GM19035 (cell line): ENCODE data around the gene FBXO42.

Experiments used
- ATAC-seq: cut with Tn5 transposase; IDR thresholded peaks from one replicate; pipeline ENCODE4 v1.9.1; 2021; ENCODE audit not compliant: unreplicated experiment

FBXO42 gene

GRCh38 chr1:16351994-16352841 is at the start of gene FBXO42:
FBXO42 (minus strand) TSS chr1:16352480; CDS start chr1:16315418, 37,062 bp downstream.
- peak; percentile 91 for ATAC-seq

DNA sequence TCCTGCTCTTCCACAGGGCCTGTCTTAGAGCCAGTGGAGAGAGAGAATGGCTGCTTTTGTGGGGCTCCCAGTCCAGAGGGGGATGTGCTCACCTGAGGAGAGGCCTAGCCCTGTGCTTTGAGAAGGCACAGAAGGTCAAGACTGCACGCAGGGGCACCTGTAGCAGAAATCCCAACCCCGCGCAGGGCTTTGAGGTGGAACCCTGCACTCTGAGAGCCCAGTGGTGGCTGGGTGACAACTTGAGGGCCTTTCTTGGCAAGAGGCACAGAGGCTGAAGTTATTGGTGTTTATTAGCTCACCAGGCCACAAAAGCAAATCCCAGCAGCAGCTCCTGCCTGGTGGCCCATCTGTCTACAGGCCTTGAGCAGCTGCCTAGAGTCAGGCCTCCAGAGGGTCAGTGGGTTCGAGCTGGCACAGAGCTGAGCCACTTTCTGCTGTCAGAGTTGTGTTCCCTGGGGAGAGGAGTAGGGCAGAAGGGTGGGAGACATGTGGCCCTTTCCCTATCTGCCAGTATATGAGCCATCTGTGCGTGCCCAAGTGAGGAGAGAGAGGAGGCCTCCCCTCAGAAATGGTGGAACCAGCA is 46.2 kb upstream of the FBXO42 start:
- ATAC-seq: no peak

- no peak for ATAC-seq
Measured at GRCh38 chr1:16397120-16397519, 44.8 kb upstream of the FBXO42 start.

DNA sequence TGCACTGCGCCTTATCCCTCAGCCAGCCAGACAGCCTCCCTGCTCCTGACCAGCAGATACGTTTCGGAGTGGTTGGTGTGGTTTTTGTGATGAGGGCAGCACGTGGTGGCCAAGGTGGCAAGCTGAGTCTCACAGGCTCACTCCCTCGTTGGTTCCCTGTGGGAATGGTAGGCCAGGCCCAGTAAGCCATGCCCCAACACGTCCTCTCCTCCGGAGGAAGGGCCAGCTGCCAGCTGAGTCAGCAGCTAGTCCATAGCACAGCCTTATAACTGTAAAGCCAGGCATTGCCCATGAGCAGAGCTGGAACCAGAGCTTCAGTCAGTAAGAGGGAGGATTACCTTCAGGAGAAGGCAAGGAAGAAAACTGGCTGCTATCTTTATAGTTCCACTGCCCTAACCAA is 44.3 kb upstream of the FBXO42 start:
- no peak for ATAC-seq

GRCh38 chr1:16394977-16395376 is 42.7 kb upstream of the FBXO42 start:
- ATAC-seq: no peak

DNA sequence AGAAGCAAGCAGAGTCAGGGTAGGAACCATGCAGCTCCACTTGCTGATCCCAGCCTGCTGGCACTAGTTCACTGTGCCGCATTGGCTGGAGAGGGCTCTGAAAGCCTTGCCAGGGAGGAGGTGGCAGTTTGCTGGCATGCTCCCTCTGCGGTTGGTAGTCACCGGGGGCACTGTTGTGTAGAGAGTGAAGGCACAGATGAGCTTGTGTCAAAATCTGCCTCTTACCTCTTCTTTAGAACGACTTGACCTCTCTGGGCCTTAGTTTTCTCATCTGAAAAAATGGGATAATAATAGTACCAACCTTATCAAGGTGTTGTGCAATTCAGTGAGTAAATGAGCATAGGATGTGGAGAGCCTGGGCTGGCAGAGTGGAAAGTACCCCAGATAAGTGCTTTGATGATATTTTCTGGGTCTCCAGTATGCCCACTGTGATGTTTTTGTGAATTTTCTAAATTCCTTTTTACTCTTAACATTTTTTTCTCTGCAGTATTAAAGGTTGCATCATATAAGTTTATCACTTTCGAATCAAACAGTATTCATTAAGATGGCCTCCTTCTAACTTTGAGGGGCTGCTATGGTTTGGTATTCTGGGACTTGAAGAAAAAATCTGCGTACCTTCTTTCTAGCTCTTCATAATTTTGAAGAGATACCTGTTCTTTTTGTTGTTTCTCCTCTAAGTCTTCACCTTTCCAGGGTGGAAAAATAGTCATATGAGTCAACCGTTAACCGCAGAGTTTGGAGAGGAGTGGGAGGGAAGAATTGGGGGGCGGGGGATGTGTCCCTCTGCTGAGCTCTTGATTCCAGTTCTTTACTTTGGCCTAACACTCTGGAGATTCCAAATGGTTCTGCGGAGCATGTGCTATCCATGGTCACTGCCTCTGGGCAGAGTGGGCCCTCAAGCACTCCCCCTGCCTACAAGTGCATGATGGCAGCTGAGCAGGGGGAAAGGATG is 41.6 kb upstream of the FBXO42 start:
- ATAC-seq: no peak

DNA sequence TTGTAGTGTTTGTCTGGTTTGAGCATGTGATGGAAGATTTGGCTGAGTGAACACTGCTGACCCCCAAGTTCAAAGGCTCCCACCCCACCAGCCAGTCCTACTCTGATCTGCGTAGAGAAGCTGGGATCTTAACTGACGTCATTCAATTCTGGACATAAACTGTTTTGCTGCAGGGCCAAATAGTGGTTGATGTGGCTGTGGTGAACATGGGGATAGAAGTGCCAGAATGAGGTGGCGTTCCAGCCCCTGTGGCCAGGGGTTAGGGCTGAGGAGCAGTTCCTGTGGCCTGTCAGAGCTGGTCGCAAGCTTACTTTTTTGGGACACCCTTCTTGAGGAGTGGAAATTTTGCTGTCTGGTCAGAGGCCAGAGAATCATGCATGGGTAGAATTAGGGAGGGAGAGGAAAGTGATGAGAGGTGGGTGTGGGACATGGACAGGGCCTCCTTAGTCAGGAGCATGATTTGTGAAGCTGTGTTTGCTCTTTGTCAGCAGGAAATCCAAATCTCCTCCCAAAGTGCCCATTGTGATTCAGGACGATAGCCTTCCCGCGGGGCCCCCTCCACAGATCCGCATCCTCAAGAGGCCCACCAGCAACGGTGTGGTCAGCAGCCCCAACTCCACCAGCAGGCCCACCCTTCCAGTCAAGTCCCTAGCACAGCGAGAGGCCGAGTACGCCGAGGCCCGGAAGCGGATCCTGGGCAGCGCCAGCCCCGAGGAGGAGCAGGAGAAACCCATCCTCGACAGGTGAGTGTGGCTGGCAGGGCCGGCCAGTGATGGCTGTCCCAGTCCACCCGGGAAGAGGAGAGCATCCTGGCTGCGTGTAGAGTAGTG is 40.7 kb upstream of the FBXO42 start:
- ATAC-seq: no peak

DNA sequence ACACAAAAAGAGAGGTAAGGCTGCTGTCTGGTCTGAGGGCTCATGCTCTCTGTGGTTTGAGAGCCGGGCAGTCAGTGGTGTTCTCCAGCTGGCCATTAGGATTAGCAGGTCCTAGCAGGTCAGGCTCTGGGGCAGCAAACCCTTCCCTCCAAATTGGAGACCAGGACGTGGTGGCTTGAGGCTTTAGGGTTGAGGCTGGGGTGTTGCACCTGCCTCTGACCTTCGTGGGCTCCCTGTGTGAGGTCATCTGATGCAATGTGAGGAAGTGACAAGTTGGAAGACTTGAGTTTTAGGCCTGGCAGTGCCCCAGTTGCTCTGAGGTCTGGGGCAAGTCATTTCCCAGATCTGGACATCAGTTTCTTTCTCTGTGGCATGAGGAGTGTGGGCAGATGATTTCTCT is 39.1 kb upstream of the FBXO42 start:
- ATAC-seq: no peak

- ATAC-seq: peak; percentile 42
Measured at GRCh38 chr1:16387201-16388188, 35.2 kb upstream of the FBXO42 start.

- no peak for ATAC-seq
Measured at GRCh38 chr1:16386454-16387113, 34.3 kb upstream of the FBXO42 start.

GRCh38 chr1:16385659-16386453 is 33.6 kb upstream of the FBXO42 start:
- no peak for ATAC-seq

- ATAC-seq: no peak
Measured at GRCh38 chr1:16383888-16384287, 31.6 kb upstream of the FBXO42 start.

- ATAC-seq: no peak
Measured at GRCh38 chr1:16380868-16381267, 28.6 kb upstream of the FBXO42 start.

GRCh38 chr1:16378443-16378842 is 26.2 kb upstream of the FBXO42 start:
- ATAC-seq: no peak

- no peak for ATAC-seq
Measured at GRCh38 chr1:16376971-16377370, 24.7 kb upstream of the FBXO42 start.

DNA sequence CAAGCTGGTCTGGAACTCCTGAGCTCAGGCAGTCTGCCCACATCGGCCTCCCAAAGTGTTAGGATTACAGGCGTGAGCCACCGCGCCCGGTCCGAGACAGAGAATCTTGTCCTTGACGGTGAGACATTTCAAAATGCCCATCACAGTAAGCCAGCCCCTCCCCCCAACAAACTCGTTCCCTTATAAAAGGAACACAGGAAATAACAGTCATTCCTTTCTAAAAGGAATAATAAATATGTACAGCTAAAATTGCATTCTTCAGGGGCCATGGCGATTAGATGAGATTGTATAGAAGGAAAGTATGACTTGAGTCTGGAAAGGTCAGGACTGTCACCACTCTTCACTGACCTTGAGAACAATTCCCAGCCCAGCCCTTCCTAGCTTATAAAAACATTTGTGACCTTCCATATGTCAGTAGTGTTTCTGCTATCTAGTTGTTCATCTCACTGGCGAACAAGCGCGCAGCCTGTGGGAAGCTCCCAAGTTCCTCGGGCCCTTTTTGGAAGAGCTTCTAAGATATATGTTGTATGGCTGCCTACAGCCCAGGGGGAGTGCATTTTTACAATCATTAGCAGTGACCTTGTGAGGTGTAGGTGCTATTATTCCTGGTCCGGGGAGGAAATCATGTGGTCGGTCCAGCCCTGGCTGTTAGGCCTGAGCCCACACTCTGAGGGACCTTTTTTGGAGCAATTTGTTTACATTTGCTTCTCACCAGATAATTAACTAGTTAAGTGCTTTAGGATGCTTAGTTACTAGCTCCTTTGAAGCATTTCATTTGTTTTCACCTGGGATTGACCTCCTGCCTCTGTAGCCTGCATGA is 23.5 kb upstream of the FBXO42 start:
- ATAC-seq: no peak

GRCh38 chr1:16374266-16374665 is 22.0 kb upstream of the FBXO42 start:
- ATAC-seq: no peak
